ENCODE measurements around the gene ANKRD10. TPM values are rescaled to one million over a fixed set of nuclear protein-coding genes. Genes with fewer than 3 reads are reported as not detected.
"Not testable (repeated sequence)": the region's sequence is repeated elsewhere in the genome, so short reads cannot be mapped to it uniquely, and the experiment has no call there.

The ANKRD10 gene
- total RNA-seq, 1 donor from 2014 or later = 157 TPM

DNA sequence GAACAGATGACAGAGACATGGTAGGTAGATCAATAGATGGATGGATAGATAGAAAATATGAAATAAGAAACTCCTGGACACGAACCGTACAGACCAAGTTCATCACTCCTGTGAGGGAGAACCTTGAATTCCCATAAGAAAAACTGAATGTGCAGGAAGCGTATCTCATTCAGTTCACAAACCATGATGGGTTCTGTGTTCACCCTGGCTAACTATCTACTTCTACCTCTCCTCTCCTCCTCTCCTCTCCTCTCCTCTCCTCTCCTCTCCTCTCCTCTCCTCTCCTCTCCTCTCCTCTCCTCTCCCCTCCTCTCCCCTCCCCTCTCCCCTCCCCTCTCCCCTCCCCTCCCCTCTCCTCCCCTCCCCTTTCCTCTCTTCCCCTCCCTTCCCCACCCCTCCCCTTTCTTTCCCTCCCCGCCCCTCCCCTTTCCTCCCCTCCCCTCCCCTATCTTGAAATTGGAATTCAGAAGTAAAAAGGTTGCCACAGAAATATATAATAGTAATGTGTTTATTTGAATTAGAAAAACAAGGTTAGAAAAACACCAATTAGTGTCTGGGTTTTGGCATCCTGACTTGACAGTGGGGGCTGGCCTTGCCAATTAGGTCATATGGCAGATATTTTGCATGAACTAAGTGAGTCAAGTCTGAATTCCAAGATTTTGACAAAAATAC is 75.9 kb downstream of the ANKRD10 start:
- no peaks in the 10 kb centered on the region for H3K9me3 ChIP-seq (ENCODE audit: insufficient read depth, low read depth, low read length)
- no peaks in the 10 kb centered on the region for H3K36me3 Mint-ChIP-seq (ENCODE audit: low read depth, unreplicated experiment)
- peaks cover 8% of the 10 kb centered on the region for H3K27me3 ChIP-seq (ENCODE audit: insufficient read depth, low read length)
- H2AFZ ChIP-seq (ENCODE audit: low read depth, low read length) = no peak overlapping the region
- H3K27ac Mint-ChIP-seq (ENCODE audit: unreplicated experiment) = no peak overlapping the region
- H3K36me3 ChIP-seq (ENCODE audit: insufficient read depth, low read length) = no peaks in the 10 kb centered on the region
- no peak overlapping the region for H3K4me3 Mint-ChIP-seq (ENCODE audit: unreplicated experiment)
- no peaks in the 10 kb centered on the region for H3K79me2 ChIP-seq (ENCODE audit: insufficient read depth, low read length)
- FAIRE-seq = no peak
- H3K4me1 ChIP-seq (ENCODE audit: insufficient read depth, low read length) = peaks cover 4% of the 10 kb centered on the region
- H3K4me2 ChIP-seq (ENCODE audit: low read length) = no peak overlapping the region
- peaks cover 7% of the 10 kb centered on the region for H3K9me3 Mint-ChIP-seq (ENCODE audit: unreplicated experiment)
- TF ChIP-seq, protein P1, sequence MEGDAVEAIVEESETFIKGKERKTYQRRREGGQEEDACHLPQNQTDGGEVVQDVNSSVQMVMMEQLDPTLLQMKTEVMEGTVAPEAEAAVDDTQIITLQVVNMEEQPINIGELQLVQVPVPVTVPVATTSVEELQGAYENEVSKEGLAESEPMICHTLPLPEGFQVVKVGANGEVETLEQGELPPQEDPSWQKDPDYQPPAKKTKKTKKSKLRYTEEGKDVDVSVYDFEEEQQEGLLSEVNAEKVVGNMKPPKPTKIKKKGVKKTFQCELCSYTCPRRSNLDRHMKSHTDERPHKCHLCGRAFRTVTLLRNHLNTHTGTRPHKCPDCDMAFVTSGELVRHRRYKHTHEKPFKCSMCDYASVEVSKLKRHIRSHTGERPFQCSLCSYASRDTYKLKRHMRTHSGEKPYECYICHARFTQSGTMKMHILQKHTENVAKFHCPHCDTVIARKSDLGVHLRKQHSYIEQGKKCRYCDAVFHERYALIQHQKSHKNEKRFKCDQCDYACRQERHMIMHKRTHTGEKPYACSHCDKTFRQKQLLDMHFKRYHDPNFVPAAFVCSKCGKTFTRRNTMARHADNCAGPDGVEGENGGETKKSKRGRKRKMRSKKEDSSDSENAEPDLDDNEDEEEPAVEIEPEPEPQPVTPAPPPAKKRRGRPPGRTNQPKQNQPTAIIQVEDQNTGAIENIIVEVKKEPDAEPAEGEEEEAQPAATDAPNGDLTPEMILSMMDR (IDR thresholded peaks at IDR 0.05; ENCODE audit: insufficient read depth, low read depth, low read length) = no peak
- TF ChIP-seq EZH2 (IDR thresholded peaks at IDR 0.05; ENCODE audit: insufficient read depth, low read length) = no peak
- H4K20me1 ChIP-seq (ENCODE audit: insufficient read depth, low read length) = no peaks in the 10 kb centered on the region
- H3K27me3 Mint-ChIP-seq (ENCODE audit: low read depth, unreplicated experiment) = no peaks in the 10 kb centered on the region
- H3K4me3 ChIP-seq (ENCODE audit: insufficient read depth, low read depth, low read length) = no peak overlapping the region
- H3K4me1 Mint-ChIP-seq (ENCODE audit: low read depth, unreplicated experiment) = peaks cover 21% of the 10 kb centered on the region
- no peak overlapping the region for H3K9ac ChIP-seq (ENCODE audit: low read length)
- no peak overlapping the region for H3K27ac ChIP-seq (ENCODE audit: low read depth, low read length)
- no peak for DNase-seq (ENCODE audit: low read depth)

DNA sequence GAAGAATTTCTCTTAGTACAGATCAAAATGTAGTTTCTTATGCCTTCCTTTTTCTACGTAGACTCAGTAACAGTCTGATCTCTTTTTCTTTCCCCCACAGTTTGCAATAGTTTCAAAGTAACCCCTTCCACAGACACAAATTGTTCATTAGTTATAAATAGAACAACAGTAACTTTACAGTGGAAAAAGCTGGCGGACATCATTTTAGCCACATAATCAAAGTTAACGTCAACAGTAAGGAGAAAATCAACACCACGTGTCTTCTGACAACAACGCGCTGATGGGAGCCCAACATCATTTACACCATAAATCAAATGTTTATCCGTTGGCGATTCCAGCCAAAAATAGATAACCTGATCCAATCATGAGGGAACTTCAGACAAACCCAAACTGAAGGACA is 76.8 kb downstream of the ANKRD10 start:
- peaks cover 12% of the 10 kb centered on the region for H3K27me3 ChIP-seq (ENCODE audit: insufficient read depth, low read length)
- FAIRE-seq = no peak

DNA sequence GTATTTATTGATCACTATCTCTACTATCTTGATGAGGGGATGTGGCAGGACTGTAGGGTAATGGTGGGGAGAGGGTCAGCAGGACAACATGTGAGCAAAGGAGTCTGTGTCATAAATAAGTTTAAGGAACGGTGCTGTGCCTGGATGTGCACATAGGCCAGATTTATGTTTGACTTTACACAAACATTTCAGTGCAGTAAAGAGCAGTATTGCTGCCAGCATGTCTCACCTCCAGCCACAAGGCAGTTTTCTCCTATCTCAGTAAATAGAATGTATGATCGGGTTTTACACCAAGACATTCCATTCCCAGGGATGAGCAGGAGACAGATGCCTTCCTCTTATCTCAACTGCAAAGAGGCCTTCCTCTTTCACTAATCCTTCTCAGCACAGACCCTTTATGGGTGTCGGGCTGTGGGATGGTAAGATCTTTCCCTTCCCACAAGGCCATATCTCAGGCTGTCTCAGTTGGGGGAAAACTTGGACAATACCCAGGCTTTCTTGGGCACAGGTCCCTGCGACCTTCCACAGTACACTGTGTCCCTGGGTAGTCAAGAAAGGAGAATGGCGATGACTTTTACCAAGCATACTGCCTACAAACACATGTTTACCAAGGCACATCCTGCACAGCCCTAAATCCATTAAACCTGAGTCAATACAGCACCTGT is 77.3 kb downstream of the ANKRD10 start:
- not testable (repeated sequence) for H3K36me3 Mint-ChIP-seq (ENCODE audit: low read depth, unreplicated experiment); H3K4me3 Mint-ChIP-seq (ENCODE audit: unreplicated experiment); FAIRE-seq; H3K79me2 ChIP-seq (ENCODE audit: insufficient read depth, low read length); DNase-seq (ENCODE audit: low read depth); H3K4me3 ChIP-seq (ENCODE audit: insufficient read depth, low read depth, low read length); H3K4me2 ChIP-seq (ENCODE audit: low read length); H3K9me3 ChIP-seq (ENCODE audit: insufficient read depth, low read depth, low read length); H3K36me3 ChIP-seq (ENCODE audit: insufficient read depth, low read length); H3K9me3 Mint-ChIP-seq (ENCODE audit: unreplicated experiment); H3K27ac Mint-ChIP-seq (ENCODE audit: unreplicated experiment); H4K20me1 ChIP-seq (ENCODE audit: insufficient read depth, low read length); H3K9ac ChIP-seq (ENCODE audit: low read length); H3K27me3 Mint-ChIP-seq (ENCODE audit: low read depth, unreplicated experiment); H2AFZ ChIP-seq (ENCODE audit: low read depth, low read length); H3K27ac ChIP-seq (ENCODE audit: low read depth, low read length); H3K4me1 ChIP-seq (ENCODE audit: insufficient read depth, low read length)
- H3K27me3 ChIP-seq (ENCODE audit: insufficient read depth, low read length) = peaks cover 12% of the 10 kb centered on the region
- peaks cover 21% of the 10 kb centered on the region for H3K4me1 Mint-ChIP-seq (ENCODE audit: low read depth, unreplicated experiment)

More for the DNA sequence above, 76.8 kb downstream of the ANKRD10 start:
- no peak overlapping the region for H3K27ac Mint-ChIP-seq (ENCODE audit: unreplicated experiment)
- no peak overlapping the region for H3K9ac ChIP-seq (ENCODE audit: low read length)
- H3K4me3 ChIP-seq (ENCODE audit: insufficient read depth, low read depth, low read length) = no peak overlapping the region
- no peaks in the 10 kb centered on the region for H4K20me1 ChIP-seq (ENCODE audit: insufficient read depth, low read length)
- H3K9me3 Mint-ChIP-seq (ENCODE audit: unreplicated experiment) = peaks cover 5% of the 10 kb centered on the region
- H3K36me3 ChIP-seq (ENCODE audit: insufficient read depth, low read length) = no peaks in the 10 kb centered on the region
- H3K79me2 ChIP-seq (ENCODE audit: insufficient read depth, low read length) = no peaks in the 10 kb centered on the region
- no peak for DNase-seq (ENCODE audit: low read depth)
- H3K4me1 Mint-ChIP-seq (ENCODE audit: low read depth, unreplicated experiment) = peaks cover 21% of the 10 kb centered on the region
- no peaks in the 10 kb centered on the region for H3K27me3 Mint-ChIP-seq (ENCODE audit: low read depth, unreplicated experiment)
- peaks cover 4% of the 10 kb centered on the region for H3K4me1 ChIP-seq (ENCODE audit: insufficient read depth, low read length)
- H3K36me3 Mint-ChIP-seq (ENCODE audit: low read depth, unreplicated experiment) = no peaks in the 10 kb centered on the region
- H2AFZ ChIP-seq (ENCODE audit: low read depth, low read length) = no peak overlapping the region
- no peak overlapping the region for H3K27ac ChIP-seq (ENCODE audit: low read depth, low read length)
- H3K4me3 Mint-ChIP-seq (ENCODE audit: unreplicated experiment) = no peak overlapping the region
- no peak overlapping the region for H3K4me2 ChIP-seq (ENCODE audit: low read length)
- TF ChIP-seq, protein P1 (IDR thresholded peaks at IDR 0.05; ENCODE audit: insufficient read depth, low read depth, low read length) = no peak
- TF ChIP-seq EZH2 (IDR thresholded peaks at IDR 0.05; ENCODE audit: insufficient read depth, low read length) = no peak
- H3K9me3 ChIP-seq (ENCODE audit: insufficient read depth, low read depth, low read length) = no peaks in the 10 kb centered on the region
